Superior temporal gyrus (tissue), 1 donor: ENCODE results near the gene PLEKHA7.
A peak's percentile ranks its signal among the peaks of the same experiment; 100 is the strongest.

Experiments used
- DNase-seq: peaks from one replicate; pipeline ENCODE4 v3.0.0-alpha.2; 2016; ENCODE audit errors: extremely low spot score

The PLEKHA7 gene

DNA sequence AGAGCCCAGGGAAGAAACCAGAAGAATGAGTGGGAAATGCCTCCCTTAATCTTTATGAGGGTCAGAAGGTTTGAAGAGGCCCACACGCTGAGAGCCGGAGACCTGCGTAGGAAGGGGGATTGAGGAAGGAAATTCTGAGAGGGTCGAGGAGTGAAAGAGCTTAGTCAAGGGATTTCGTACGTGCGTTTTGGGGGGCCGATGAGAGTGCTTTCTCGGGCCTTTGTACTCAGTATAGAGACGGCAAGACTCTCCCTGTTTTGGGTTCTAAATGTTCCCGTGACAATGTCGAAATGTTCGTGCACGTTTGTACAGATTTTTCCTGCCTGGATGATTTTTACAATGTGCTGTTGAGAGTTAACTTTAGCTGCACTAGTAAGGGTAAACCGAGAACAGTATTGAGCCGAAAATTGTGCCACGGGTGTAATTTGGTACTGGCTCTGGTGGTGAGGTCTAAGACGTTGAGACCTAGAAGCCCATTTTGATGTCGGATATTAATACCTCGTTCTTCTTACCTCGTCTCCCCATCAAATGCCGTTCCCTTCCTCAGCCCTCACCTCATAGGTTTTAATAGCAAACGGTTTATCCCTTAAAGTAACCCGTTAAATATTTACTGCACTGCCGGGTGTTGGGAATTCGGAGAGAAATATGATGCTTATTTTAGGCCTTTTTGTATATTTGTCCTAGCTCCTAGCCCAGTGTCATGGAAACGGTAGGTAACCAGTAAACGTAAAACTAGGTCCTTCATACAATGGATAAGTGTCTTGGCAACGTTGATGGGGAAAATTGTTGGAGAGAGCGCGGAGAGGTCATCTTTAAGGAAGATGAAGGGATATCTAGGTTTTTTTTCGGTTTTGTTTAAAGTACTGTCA is 275.0 kb downstream of the PLEKHA7 start:
- no peak for DNase-seq

DNA sequence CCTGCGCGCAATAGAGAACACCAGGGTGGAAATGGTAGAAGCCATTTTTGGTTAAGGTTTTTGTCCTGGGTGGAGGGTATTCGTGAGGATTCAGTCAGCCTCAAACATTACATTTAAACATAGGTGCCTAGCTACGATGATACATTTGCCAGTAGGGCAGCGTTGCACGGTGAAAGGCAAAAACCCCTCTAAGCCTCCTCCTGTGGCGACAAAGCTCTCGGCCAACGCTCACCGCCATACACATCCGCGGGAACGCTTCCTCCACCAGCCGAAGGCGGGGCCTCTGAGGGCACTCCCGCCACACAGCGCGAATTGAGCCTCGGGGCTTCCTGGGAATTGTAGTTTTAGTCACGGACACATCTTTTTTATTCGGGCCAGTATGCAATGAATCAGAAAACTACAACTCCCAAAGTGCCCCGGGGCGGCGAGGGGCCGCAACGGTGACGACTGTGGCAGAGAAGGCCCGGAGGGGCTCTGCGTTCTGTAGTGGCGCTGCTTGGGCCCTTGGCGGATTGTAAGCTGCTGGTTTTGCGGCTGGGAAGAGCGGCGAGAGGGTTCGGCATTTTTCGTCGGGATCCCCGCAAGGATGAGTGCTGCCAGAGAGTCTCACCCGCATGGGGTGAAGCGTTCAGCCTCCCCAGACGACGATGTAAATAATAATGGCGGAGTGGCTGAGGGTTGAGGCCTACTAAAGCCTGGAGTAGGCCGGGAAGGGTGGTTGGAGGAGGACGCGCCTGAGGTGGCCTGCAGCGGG is 275.8 kb downstream of the PLEKHA7 start, which contains the start of gene C11orf58:
Gene C11orf58 (plus strand): TSS at position 455 of the 754 bp plus-strand sequence. CDS start 132 bp downstream, at position 587.
- peak; percentile 99 for DNase-seq

DNA sequence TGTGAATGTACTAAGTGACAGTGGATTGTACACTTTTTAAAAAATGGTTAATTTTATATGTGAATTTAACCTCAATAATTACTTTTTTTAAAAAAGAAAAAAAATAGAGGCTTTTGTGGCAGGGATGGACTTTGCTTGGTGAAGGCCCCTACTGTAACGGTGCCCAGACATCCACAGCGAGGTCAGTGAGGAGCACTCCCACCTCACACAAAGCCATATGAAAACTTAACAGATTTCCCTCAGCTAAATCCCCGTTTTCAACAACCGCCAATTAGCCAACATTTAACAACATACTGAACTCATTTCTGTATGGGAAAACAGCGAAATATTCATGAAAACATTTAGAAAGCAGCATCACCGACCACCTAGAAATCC is 276.4 kb downstream of the PLEKHA7 start:
- no peak for DNase-seq
